Measurements from ENCODE around the gene PCDH9. TPM values are rescaled to one million over a fixed set of nuclear protein-coding genes. Genes with fewer than 3 reads are reported as not detected.

The PCDH9 gene
- total and polyA plus RNA-seq, 10 of the 15 experiments (the other 5 are each of a cell fraction or from before 2014, with no cell fraction given), result 0.02 to 2.3 (median 0.05) TPM; not detected in 1

- H3K79me2 ChIP-seq (ENCODE audit: control insufficient read depth, insufficient read depth, low read length), result no peaks in the 10 kb centered on the region
- TF ChIP-seq IRF4 (IDR thresholded peaks at IDR 0.05; ENCODE audit: low read depth, low read length) (no peak), RB1 (IDR thresholded peaks at IDR 0.05; ENCODE audit: borderline replicate concordance) (no peak), TCF3 (IDR thresholded peaks at IDR 0.05; ENCODE audit: borderline replicate concordance, insufficient read depth, low read depth, low read length) (no peak), MXI1 (IDR thresholded peaks at IDR 0.05; ENCODE audit: low read depth, low read length) (no peak), CHD1 (IDR thresholded peaks at IDR 0.05; ENCODE audit: low read depth, low read length) (no peak), FOS (IDR thresholded peaks at IDR 0.05; ENCODE audit: borderline replicate concordance, extremely low read depth, insufficient read length) (no peak), GATAD2B (conservative IDR thresholded peaks at IDR 0.05; ENCODE audit: low read depth) (no peak), TBL1XR1 (IDR thresholded peaks at IDR 0.05; ENCODE audit: low read depth, low read length) (no peak), ETV6 (conservative IDR thresholded peaks at IDR 0.05 in 1 of 2, IDR thresholded peaks at IDR 0.05 in 1 of 2; ENCODE audit: borderline replicate concordance in 1 of 2, low read depth in 1 of 2) (no peak), HDAC2 (IDR thresholded peaks at IDR 0.05) (no peak), ATF7 (IDR thresholded peaks at IDR 0.05; ENCODE audit: low read depth) (no peak), RUNX3 (IDR thresholded peaks at IDR 0.05; ENCODE audit: low read length) (no peak), BRCA1 (IDR thresholded peaks at IDR 0.05; ENCODE audit: low read depth, low read length) (no peak), RBBP5 (conservative IDR thresholded peaks at IDR 0.05) (no peak)
- TF ChIP-seq, protein P1, sequence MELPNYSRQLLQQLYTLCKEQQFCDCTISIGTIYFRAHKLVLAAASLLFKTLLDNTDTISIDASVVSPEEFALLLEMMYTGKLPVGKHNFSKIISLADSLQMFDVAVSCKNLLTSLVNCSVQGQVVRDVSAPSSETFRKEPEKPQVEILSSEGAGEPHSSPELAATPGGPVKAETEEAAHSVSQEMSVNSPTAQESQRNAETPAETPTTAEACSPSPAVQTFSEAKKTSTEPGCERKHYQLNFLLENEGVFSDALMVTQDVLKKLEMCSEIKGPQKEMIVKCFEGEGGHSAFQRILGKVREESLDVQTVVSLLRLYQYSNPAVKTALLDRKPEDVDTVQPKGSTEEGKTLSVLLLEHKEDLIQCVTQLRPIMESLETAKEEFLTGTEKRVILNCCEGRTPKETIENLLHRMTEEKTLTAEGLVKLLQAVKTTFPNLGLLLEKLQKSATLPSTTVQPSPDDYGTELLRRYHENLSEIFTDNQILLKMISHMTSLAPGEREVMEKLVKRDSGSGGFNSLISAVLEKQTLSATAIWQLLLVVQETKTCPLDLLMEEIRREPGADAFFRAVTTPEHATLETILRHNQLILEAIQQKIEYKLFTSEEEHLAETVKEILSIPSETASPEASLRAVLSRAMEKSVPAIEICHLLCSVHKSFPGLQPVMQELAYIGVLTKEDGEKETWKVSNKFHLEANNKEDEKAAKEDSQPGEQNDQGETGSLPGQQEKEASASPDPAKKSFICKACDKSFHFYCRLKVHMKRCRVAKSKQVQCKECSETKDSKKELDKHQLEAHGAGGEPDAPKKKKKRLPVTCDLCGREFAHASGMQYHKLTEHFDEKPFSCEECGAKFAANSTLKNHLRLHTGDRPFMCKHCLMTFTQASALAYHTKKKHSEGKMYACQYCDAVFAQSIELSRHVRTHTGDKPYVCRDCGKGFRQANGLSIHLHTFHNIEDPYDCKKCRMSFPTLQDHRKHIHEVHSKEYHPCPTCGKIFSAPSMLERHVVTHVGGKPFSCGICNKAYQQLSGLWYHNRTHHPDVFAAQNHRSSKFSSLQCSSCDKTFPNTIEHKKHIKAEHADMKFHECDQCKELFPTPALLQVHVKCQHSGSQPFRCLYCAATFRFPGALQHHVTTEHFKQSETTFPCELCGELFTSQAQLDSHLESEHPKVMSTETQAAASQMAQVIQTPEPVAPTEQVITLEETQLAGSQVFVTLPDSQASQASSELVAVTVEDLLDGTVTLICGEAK (IDR thresholded peaks at IDR 0.05; ENCODE audit: borderline replicate concordance), result no peak
- TF ChIP-seq, protein P2, sequence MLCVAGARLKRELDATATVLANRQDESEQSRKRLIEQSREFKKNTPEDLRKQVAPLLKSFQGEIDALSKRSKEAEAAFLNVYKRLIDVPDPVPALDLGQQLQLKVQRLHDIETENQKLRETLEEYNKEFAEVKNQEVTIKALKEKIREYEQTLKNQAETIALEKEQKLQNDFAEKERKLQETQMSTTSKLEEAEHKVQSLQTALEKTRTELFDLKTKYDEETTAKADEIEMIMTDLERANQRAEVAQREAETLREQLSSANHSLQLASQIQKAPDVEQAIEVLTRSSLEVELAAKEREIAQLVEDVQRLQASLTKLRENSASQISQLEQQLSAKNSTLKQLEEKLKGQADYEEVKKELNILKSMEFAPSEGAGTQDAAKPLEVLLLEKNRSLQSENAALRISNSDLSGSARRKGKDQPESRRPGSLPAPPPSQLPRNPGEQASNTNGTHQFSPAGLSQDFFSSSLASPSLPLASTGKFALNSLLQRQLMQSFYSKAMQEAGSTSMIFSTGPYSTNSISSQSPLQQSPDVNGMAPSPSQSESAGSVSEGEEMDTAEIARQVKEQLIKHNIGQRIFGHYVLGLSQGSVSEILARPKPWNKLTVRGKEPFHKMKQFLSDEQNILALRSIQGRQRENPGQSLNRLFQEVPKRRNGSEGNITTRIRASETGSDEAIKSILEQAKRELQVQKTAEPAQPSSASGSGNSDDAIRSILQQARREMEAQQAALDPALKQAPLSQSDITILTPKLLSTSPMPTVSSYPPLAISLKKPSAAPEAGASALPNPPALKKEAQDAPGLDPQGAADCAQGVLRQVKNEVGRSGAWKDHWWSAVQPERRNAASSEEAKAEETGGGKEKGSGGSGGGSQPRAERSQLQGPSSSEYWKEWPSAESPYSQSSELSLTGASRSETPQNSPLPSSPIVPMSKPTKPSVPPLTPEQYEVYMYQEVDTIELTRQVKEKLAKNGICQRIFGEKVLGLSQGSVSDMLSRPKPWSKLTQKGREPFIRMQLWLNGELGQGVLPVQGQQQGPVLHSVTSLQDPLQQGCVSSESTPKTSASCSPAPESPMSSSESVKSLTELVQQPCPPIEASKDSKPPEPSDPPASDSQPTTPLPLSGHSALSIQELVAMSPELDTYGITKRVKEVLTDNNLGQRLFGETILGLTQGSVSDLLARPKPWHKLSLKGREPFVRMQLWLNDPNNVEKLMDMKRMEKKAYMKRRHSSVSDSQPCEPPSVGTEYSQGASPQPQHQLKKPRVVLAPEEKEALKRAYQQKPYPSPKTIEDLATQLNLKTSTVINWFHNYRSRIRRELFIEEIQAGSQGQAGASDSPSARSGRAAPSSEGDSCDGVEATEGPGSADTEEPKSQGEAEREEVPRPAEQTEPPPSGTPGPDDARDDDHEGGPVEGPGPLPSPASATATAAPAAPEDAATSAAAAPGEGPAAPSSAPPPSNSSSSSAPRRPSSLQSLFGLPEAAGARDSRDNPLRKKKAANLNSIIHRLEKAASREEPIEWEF (IDR thresholded peaks at IDR 0.05; ENCODE audit: insufficient replicate concordance, low read depth, low read length), result no peak
These were observed 915.2 kb downstream of the PCDH9 start for GRCh38 chr13:66314911-66315310.

More at GRCh38 chr13:66314911-66315310, 915.2 kb downstream of the PCDH9 start:
- no peak for ATAC-seq
- ChIA-PET CTCF (no interaction called here), RAD21 (ENCODE audit: unreplicated experiment) (no interaction called here), SMC1A (ENCODE audit: uncharacterized antibody, unreplicated experiment) (no interaction called here), POLR2A (no interaction called here)
- H3K4me1 ChIP-seq (ENCODE audit: control insufficient read depth, insufficient read depth, low read length), result no peaks in the 10 kb centered on the region
- FAIRE-seq, result no peak
- no peaks in the 10 kb centered on the region for H3K27me3 ChIP-seq (replicated peaks in 1 of 2; ENCODE audit: control insufficient read depth in 2 of 2, insufficient read depth in 2 of 2, low read length in 1 of 2)
- no peak overlapping the region for H3K4me3 ChIP-seq
- in situ Hi-C loops (cut with MboI) (no loop called here), intact Hi-C loops (cut with micrococcal nuclease; ENCODE audit: unreplicated experiment) (no loop called here)
- H3K27ac ChIP-seq (ENCODE audit: control insufficient read depth, insufficient read depth), result no peak overlapping the region
- DNase-seq (ENCODE audit: low read depth, low spot score), result no peak
- H4K20me1 ChIP-seq (ENCODE audit: control insufficient read depth, insufficient read depth), result no peaks in the 10 kb centered on the region
- no peak overlapping the region for H3K9ac ChIP-seq (ENCODE audit: control insufficient read depth, insufficient read depth, low read length)
- H3K9me3 ChIP-seq (replicated peaks; ENCODE audit: control insufficient read depth, insufficient read depth, low read length), result no peaks in the 10 kb centered on the region
- no TSS peak for BruUV-seq (replicated peaks)
- H3K36me3 ChIP-seq (ENCODE audit: control insufficient read depth in 2 of 2, insufficient read depth in 2 of 2, low read length in 1 of 2), result no peaks in the 10 kb centered on the region
- WGBS (ENCODE audit: insufficient coverage, insufficient replicate concordance, low lambda C conversion rate, missing lambda C conversion rate), result 6% methylated on average over 3 of the region's 3 CpGs
- no peak overlapping the region for H3K4me2 ChIP-seq (ENCODE audit: control insufficient read depth, insufficient read depth)
- no peak overlapping the region for H2AFZ ChIP-seq (ENCODE audit: control insufficient read depth, low read depth, low read length)
